ENCODE measurements around the gene DIS3L2.
A peak's percentile ranks its signal among the peaks of the same experiment; 100 is the strongest.

GRCh38 chr2:232368311-232368731 lies 406.8 kb downstream of the DIS3L2 start:
- TF ChIP-seq CTCF (conservative IDR thresholded peaks at IDR 0.05; ENCODE audit: low read depth, low read length) (no peak), POLR2A (IDR thresholded peaks at IDR 0.05; ENCODE audit: low read depth, low read length) (no peak), NFE2L2 (IDR thresholded peaks at IDR 0.05; ENCODE audit: low read depth, low read length) (no peak), USF2 (IDR thresholded peaks at IDR 0.05; ENCODE audit: low read depth, low read length) (peak; percentile 68), MAFK (IDR thresholded peaks at IDR 0.05; ENCODE audit: low read depth, low read length) (no peak), RAD21 (IDR thresholded peaks at IDR 0.05; ENCODE audit: low read length) (no peak), MXI1 (IDR thresholded peaks at IDR 0.05; ENCODE audit: borderline replicate concordance, low read depth, low read length) (no peak), CHD1 (IDR thresholded peaks at IDR 0.05; ENCODE audit: low read depth, low read length) (no peak), ELK1 (IDR thresholded peaks at IDR 0.05; ENCODE audit: borderline replicate concordance, low read depth, low read length) (no peak), SMC3 (IDR thresholded peaks at IDR 0.05; ENCODE audit: low read depth, low read length) (no peak), RCOR1 (IDR thresholded peaks at IDR 0.05; ENCODE audit: insufficient replicate concordance, low read length) (no peak), RFX5 (IDR thresholded peaks at IDR 0.05; ENCODE audit: low read depth, low read length) (no peak)
